IMR-90 (cell line): ENCODE results near the gene MMAB. TPM values are rescaled to one million over a fixed set of nuclear protein-coding genes. Genes with fewer than 3 reads are reported as not detected.

Experiments
- ATAC-seq: fragments of 200-7000 bp; cut with Tn5 transposase; 2 replicates; pipeline ENCODE4 v1.9.1; 2020; ENCODE audit warnings: low read depth, mild to moderate bottlenecking, moderate library complexity
- BruUV-seq: library from RNA; stranded (reverse); fragments of 400-500 nt; replicated peaks from 2 replicates; lab custom pipeline; 2021; lab: Mats Ljungman, UMichigan
- CTCF ChIA-PET: fragments of 300-600 bp; formaldehyde crosslinking; extraction: SDS; loops from one replicate; lab custom pipeline; 2021; ENCODE audit warnings: antibody characterized with exemption; lab: Yijun Ruan, JAX
- POLR2A ChIA-PET: fragments of 300-600 bp; sonication (Branson Sonifier 250); formaldehyde crosslinking; loops from one replicate; lab custom pipeline; 2022; ENCODE audit warnings: antibody characterized with exemption; ENCODE audit not compliant: unreplicated experiment; lab: Charles Lee
- DNase-seq: peaks from one replicate; pipeline ENCODE4 v3.0.0; 2013
- H2AFZ ChIP-seq: replicated peaks from 2 replicates; pipeline ENCODE3; 2013; ENCODE audit warnings: low read length, mild to moderate bottlenecking; ENCODE audit not compliant: poor library complexity
- H2AK5ac ChIP-seq: 2 replicates; pipeline ENCODE4 v1.6.1; 2013; ENCODE audit warnings: low read depth, low read length, inconsistent platforms
- H2AK9ac ChIP-seq: replicated peaks from 2 replicates; pipeline ENCODE3; 2013; ENCODE audit warnings: mild to moderate bottlenecking, low read depth, low read length, moderate library complexity; ENCODE audit not compliant: poor library complexity
- H2BK120ac ChIP-seq: 2 replicates; pipeline ENCODE4 v1.6.1; 2013; ENCODE audit warnings: low read depth, low read length, inconsistent platforms
- H2BK15ac ChIP-seq: 3 replicates; pipeline ENCODE4 v1.6.1; 2013; ENCODE audit warnings: low read depth, low read length, inconsistent platforms
- H2BK20ac ChIP-seq: 2 replicates; pipeline ENCODE4 v1.6.1; 2013; ENCODE audit warnings: low read depth, mild to moderate bottlenecking, inconsistent platforms, low read length, moderate library complexity
- H2BK5ac ChIP-seq: 2 replicates; pipeline ENCODE4 v1.6.1; 2013; ENCODE audit warnings: mild to moderate bottlenecking, low read depth, low read length, inconsistent platforms; ENCODE audit not compliant: poor library complexity, severe bottlenecking
- H3K14ac ChIP-seq: replicated peaks from 2 replicates; pipeline ENCODE4 v1.6.1; 2013; ENCODE audit warnings: low read depth, low read length, inconsistent platforms
- H3K18ac ChIP-seq: 2 replicates; pipeline ENCODE4 v1.6.1; 2013; ENCODE audit warnings: low read depth, low read length, control low read depth
- H3K23ac ChIP-seq: 2 replicates; pipeline ENCODE4 v1.6.1; 2013; ENCODE audit warnings: low read depth, low read length, inconsistent platforms
- H3K27ac ChIP-seq: 2 replicates; pipeline ENCODE4 v1.5.1; 2013; ENCODE audit warnings: mild to moderate bottlenecking, control low read depth, low read length; ENCODE audit not compliant: insufficient read depth
- H3K27me3 ChIP-seq: 2 replicates; pipeline ENCODE4 v1.6.1; 2013; ENCODE audit warnings: low read length; ENCODE audit not compliant: control insufficient read depth, insufficient read depth
- H3K36me3 ChIP-seq: 2 replicates; pipeline ENCODE4 v1.6.1; 2013; ENCODE audit warnings: low read length, mixed read lengths; ENCODE audit not compliant: control insufficient read depth, insufficient read depth
- H3K4ac ChIP-seq: 2 replicates; pipeline ENCODE4 v1.6.1; 2013; ENCODE audit warnings: low read depth, low read length, inconsistent platforms
- H3K4me1 ChIP-seq: 2 replicates; pipeline ENCODE4 v1.6.1; 2013; ENCODE audit warnings: low read length, mixed read lengths; ENCODE audit not compliant: control insufficient read depth, insufficient read depth
- H3K4me2 ChIP-seq: 2 replicates; pipeline ENCODE4 v1.6.1; 2013; ENCODE audit warnings: low read depth, mild to moderate bottlenecking, control low read depth, low read length, moderate library complexity
- H3K4me3 ChIP-seq: 2 replicates; pipeline ENCODE4 v1.5.1; 2013; ENCODE audit warnings: low read depth, mild to moderate bottlenecking, control low read depth, low read length, moderate library complexity; ENCODE audit not compliant: insufficient read depth
- H3K56ac ChIP-seq: 2 replicates; pipeline ENCODE4 v1.6.1; 2013; ENCODE audit warnings: low read length, inconsistent platforms; ENCODE audit not compliant: insufficient read depth; ENCODE audit errors: extremely low read depth
- H3K79me1 ChIP-seq, 2 experiments: 2 replicates each; pipeline ENCODE4 v1.6.1; 2013; ENCODE audit warnings: low read length in 2 of 2, inconsistent platforms in 1 of 2, low read depth in 1 of 2
- H3K9ac ChIP-seq: 2 replicates; pipeline ENCODE4 v1.6.1; 2013; ENCODE audit warnings: low read depth, low read length, control low read depth
- H3K9me1 ChIP-seq: 2 replicates; pipeline ENCODE4 v1.6.1; 2013; ENCODE audit warnings: low read length, inconsistent platforms; ENCODE audit not compliant: insufficient read depth
- H3K9me3 ChIP-seq: 2 replicates; pipeline ENCODE4 v1.6.1; 2013; ENCODE audit warnings: low read length; ENCODE audit not compliant: control insufficient read depth, insufficient read depth
- H4K20me1 ChIP-seq: 2 replicates; pipeline ENCODE4 v1.6.1; 2013; ENCODE audit warnings: low read length, inconsistent platforms; ENCODE audit not compliant: insufficient read depth
- H4K5ac ChIP-seq: 2 replicates; pipeline ENCODE4 v1.6.1; 2013; ENCODE audit warnings: mild to moderate bottlenecking, low read depth, low read length, control low read depth
- H4K8ac ChIP-seq, 2 experiments: 2 replicates each; pipeline ENCODE4 v1.6.1; 2013; ENCODE audit warnings: low read depth in 2 of 2, low read length in 2 of 2, control low read depth in 1 of 2, inconsistent platforms in 1 of 2
- H4K91ac ChIP-seq: 2 replicates; pipeline ENCODE4 v1.6.1; 2013; ENCODE audit warnings: low read depth, low read length, inconsistent platforms; ENCODE audit not compliant: insufficient read depth
- CHD1 ChIP-seq: IDR thresholded peaks from 2 replicates; pipeline ENCODE4 v1.6.1; 2012; ENCODE audit warnings: low read depth, low read length, improper control_type of control experiment
- FOS ChIP-seq: fragments of 150-350 bp; IDR thresholded peaks from 2 replicates; pipeline ENCODE4 v1.6.1; 2016; ENCODE audit warnings: low read depth, low read length
- MAFK ChIP-seq: IDR thresholded peaks from 2 replicates; pipeline ENCODE4 v1.6.1; 2012; ENCODE audit warnings: low read depth, low read length, improper control_type of control experiment
- NFE2L2 ChIP-seq: fragments of 150-350 bp; IDR thresholded peaks from 2 replicates; pipeline ENCODE4 v1.6.1; 2016; ENCODE audit warnings: low read depth, mild to moderate bottlenecking, low read length
- POLR2A ChIP-seq: IDR thresholded peaks from 2 replicates; pipeline ENCODE4 v1.6.1; 2012; ENCODE audit warnings: mild to moderate bottlenecking, low read depth, low read length
- RAD21 ChIP-seq: IDR thresholded peaks from 2 replicates; pipeline ENCODE4 v1.6.1; 2012; ENCODE audit warnings: low read length, improper control_type of control experiment
- SMC3 ChIP-seq: fragments of 150-350 bp; IDR thresholded peaks from 2 replicates; pipeline ENCODE4 v1.6.1; 2016; ENCODE audit warnings: low read depth, mild to moderate bottlenecking, antibody characterized with exemption, low read length, moderate library complexity
- WGBS, 2 experiments: methylation state at CpG; one replicate each; pipeline versions ENCODE4 v1.1.5 to v1.1.7; 2013; ENCODE audit warnings: missing lambda C conversion rate in 2 of 2; ENCODE audit not compliant: insufficient read length in 1 of 2; ENCODE audit errors: extremely low coverage in 2 of 2; 5-methylcytosine and 5-hydroxymethylcytosine counted together
- dilution Hi-C: fragments of 300-500 bp; cut with HindIII; formaldehyde crosslinking; loops from one replicate; pipeline ENCODE4 v1.14.3; 2018; ENCODE audit warnings: low sequenced_read_pairs; ENCODE audit not compliant: unreplicated experiment
- in situ Hi-C: fragments of 300-500 bp; cut with MboI; formaldehyde crosslinking; loops from 3 replicates; pipeline ENCODE4 v1.14.3; 2019; ENCODE audit warnings: low sequenced_read_pairs, inconsistent platforms, mixed read lengths
- intact Hi-C: fragments of 100-400 bp; cut with micrococcal nuclease; formaldehyde crosslinking; loops from 2 replicates; pipeline ENCODE4 v1.10.0; 2022
- polyA plus RNA-seq, 3 experiments: library from polyadenylated mRNA; depleted of rRNA; stranded (reverse); fragments of >200 nt; gene quantifications; 2 replicates each; pipeline ENCODE4 v1.2.3, GENCODE V29; 2012; ENCODE audit warnings: low replicate concordance in 1 of 3
- total RNA-seq: library from RNA; depleted of rRNA; stranded (reverse); fragments of >200 nt; gene quantifications from 2 replicates; pipeline ENCODE4 v1.2.3, GENCODE V29; 2012
- TF ChIP-seq, protein P1 (sequence below): fragments of 150-350 bp; IDR thresholded peaks from 2 replicates; pipeline ENCODE4 v1.6.1; 2017; ENCODE audit warnings: mild to moderate bottlenecking, antibody characterized with exemption, low read length, low read depth
- TF ChIP-seq, protein P2 (sequence below): conservative IDR thresholded peaks from 2 replicates; pipeline ENCODE4 v1.5.1; 2012; ENCODE audit warnings: mild to moderate bottlenecking, low read depth, low read length, improper control_type of control experiment

The MMAB gene
- total and polyA plus RNA-seq, 2 of the 4 experiments (the other 2 are of a cell fraction) = 16.5 to 16.9 TPM

DNA sequence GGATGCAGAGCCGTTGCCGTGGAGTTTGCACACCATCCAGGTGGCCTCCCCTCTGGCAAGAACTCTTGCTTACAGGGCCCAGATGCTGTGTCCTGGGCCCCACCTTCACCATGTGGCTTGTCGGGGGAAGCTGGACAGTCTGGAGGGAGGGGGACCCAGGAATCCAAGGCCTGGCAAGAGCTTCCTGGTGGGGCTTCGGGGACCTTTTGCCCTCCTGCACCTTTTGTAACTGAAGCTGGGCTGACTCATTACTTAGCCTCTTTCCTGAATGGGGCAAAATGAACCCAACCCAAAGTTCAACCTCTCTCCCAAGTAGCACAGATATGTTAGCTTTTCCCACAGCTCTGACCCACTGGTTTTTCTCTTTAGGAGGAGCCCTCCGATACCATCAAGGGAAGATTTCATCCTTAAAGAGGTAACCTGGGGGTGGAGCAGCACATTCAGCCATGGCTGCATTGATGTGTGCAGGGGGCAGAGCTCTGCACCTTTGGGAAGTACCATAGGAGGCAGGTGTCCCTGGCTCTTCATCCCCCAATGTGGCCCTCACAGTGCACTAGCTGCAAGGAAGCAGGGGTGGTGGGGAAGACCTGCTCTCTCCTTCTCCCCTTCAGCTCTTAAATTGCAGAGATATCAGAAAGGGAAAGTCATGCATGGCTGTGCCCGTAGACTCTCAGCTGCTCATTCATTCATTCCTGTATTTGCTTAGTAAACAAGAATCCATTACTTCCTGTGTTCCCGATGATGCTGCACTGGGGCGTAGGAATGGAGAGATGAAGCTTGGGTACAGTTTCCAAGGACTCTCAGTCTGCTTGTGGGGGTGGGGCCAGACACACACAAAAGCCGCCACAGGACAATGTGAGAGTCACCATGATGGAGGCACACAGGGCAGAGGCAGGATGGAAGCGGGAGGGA is 13.3 kb upstream of the MMAB start:
- Histone ChIP-seq H3K9me1 (0 out of 2 replicates have a peak, but pooled peaks cover 8% of the 10 kb centered on the region), H3K14ac (no peak overlapping the region), H3K4me3 (no peak overlapping the region), H3K79me1 (no peaks in the 10 kb centered on the region; a peak in 1 of 4 replicates), H3K36me3 (no peaks in the 10 kb centered on the region), H3K18ac (no peak overlapping the region), H4K91ac (no peak overlapping the region), H3K4ac (no peak overlapping the region), H4K20me1 (no peaks in the 10 kb centered on the region), H3K4me2 (no peak overlapping the region), H2BK15ac (no peak overlapping the region), H3K4me1 (no peaks in the 10 kb centered on the region), H2BK5ac (no peak overlapping the region), H2AFZ (no peak overlapping the region), H3K56ac (no peak overlapping the region), H3K27me3 (no peaks in the 10 kb centered on the region), H2AK9ac (peak overlapping the region; percentile 42), H3K27ac (no peak overlapping the region), H2AK5ac (no peak overlapping the region), H4K8ac (no peak overlapping the region), H3K23ac (no peak overlapping the region), H4K5ac (no peak overlapping the region), H3K9me3 (no peaks in the 10 kb centered on the region), H2BK20ac (no peak overlapping the region), H3K9ac (no peak overlapping the region), H2BK120ac (no peak overlapping the region)
- DNase-seq = no peak
- ATAC-seq = no peak
- no peak for TF ChIP-seq FOS
- TF ChIP-seq NFE2L2 = no peak
- no peak for TF ChIP-seq CHD1
- TF ChIP-seq, protein P1, sequence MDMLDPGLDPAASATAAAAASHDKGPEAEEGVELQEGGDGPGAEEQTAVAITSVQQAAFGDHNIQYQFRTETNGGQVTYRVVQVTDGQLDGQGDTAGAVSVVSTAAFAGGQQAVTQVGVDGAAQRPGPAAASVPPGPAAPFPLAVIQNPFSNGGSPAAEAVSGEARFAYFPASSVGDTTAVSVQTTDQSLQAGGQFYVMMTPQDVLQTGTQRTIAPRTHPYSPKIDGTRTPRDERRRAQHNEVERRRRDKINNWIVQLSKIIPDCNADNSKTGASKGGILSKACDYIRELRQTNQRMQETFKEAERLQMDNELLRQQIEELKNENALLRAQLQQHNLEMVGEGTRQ = no peak
- TF ChIP-seq MAFK = no peak
- TF ChIP-seq, protein P2, sequence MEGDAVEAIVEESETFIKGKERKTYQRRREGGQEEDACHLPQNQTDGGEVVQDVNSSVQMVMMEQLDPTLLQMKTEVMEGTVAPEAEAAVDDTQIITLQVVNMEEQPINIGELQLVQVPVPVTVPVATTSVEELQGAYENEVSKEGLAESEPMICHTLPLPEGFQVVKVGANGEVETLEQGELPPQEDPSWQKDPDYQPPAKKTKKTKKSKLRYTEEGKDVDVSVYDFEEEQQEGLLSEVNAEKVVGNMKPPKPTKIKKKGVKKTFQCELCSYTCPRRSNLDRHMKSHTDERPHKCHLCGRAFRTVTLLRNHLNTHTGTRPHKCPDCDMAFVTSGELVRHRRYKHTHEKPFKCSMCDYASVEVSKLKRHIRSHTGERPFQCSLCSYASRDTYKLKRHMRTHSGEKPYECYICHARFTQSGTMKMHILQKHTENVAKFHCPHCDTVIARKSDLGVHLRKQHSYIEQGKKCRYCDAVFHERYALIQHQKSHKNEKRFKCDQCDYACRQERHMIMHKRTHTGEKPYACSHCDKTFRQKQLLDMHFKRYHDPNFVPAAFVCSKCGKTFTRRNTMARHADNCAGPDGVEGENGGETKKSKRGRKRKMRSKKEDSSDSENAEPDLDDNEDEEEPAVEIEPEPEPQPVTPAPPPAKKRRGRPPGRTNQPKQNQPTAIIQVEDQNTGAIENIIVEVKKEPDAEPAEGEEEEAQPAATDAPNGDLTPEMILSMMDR = no peak
- no peak for TF ChIP-seq RAD21
- no peak for TF ChIP-seq POLR2A
- TF ChIP-seq SMC3 = no peak
- CTCF ChIA-PET = interaction anchor here (1.9 kb wide), 1 partner anchor 11 kb away, joined by 9 read pairs; no protein-coding TSS in a partner anchor
- intact Hi-C loops (no loop called here), in situ Hi-C loops (no loop called here), dilution Hi-C loops (no loop called here)
- WGBS, 2 experiments = 100% methylated on average over 2 of the region's 10 CpGs; no CpG with 5 or more reads in 1 of the 2 experiments
- no TSS peak for BruUV-seq
- POLR2A ChIA-PET = interaction anchor here (0.5 kb wide), 1 partner anchor 354 kb away, joined by 5 read pairs; no protein-coding TSS in a partner anchor
